Motor neuron (in vitro differentiated cells): ENCODE results near the gene CCNK. TPM values are rescaled to one million over a fixed set of nuclear protein-coding genes. Genes with fewer than 3 reads are reported as not detected.
A peak's percentile ranks its signal among the peaks of the same experiment; 100 is the strongest.

ENCODE experiments used
- ATAC-seq, 8 experiments: fragments of 200-7000 bp; cut with Tn5 transposase; replicated peaks in 6 of 8; 2 replicates each; pipeline ENCODE4 v1.8.0; 2021; ENCODE audit warnings: mild to moderate bottlenecking in 8 of 8, moderate library complexity in 8 of 8
- H3K27ac ChIP-seq, 2 donors: fragments of 250-450 bp; sonication (Bioruptor Pico); 2 replicates each; pipeline ENCODE4 v1.9.0; 2021; ENCODE audit warnings: antibody characterized with exemption in 2 of 2, mild to moderate bottlenecking in 2 of 2, moderate library complexity in 1 of 2
- H3K4me1 ChIP-seq, 2 donors: fragments of 250-450 bp; sonication (Bioruptor Pico); replicated peaks in 1 of 2; 2 replicates each; pipeline ENCODE4 v1.6.1; 2021; ENCODE audit warnings: antibody characterized with exemption in 2 of 2, mild to moderate bottlenecking in 2 of 2, moderate library complexity in 1 of 2
- H3K4me3 ChIP-seq, 5 donors: fragments of 250-450 bp; sonication (Bioruptor Pico); 2 replicates each; pipeline ENCODE4 v1.9.0; 2021; ENCODE audit warnings: antibody characterized with exemption in 5 of 5, mild to moderate bottlenecking in 5 of 5, moderate library complexity in 4 of 5
- WGBS, 10 experiments: fragments of 450-650 bp; shearing (Covaris generic); methylation state at CpG; one replicate each; pipeline ENCODE4 v1.0.0; 2022; 5-methylcytosine and 5-hydroxymethylcytosine counted together
- in situ Hi-C, 9 experiments: fragments of 400-800 bp; cut with MboI; loops; one replicate each; pipeline ENCODE4 v1.15.0; 2021; ENCODE audit warnings: low sequenced_read_pairs in 9 of 9, low pct_unique_long_range_greater_than_20kb in 2 of 9; ENCODE audit not compliant: unreplicated experiment in 9 of 9
- total RNA-seq, 8 experiments: library from RNA; unstranded; fragments of 300-600 nt; gene quantifications; 2 replicates each; pipeline versions ENCODE4 v1.2.3 to v1.2.4, GENCODE V29; 2022

The CCNK gene
- total RNA-seq, 8 experiments from 2014 or later: 12.5 to 51.8 (median 25.2) TPM

- in situ Hi-C loops: no loop called here
- Histone ChIP-seq H3K4me1 (peaks cover 5 to 8% of the 10 kb centered on the region in 2 donors), H3K4me3 (no peak overlapping the region), H3K27ac (no peak overlapping the region)
- WGBS, 10 experiments: 90 to 100% (median 94%) methylated on average over 1 to 7 of the region's 7 CpGs; no CpG with 5 or more reads in 2 of the 10 experiments
- no peak for ATAC-seq
These were observed 9.5 kb upstream of the CCNK start for GRCh38 chr14:99471731-99472130.

DNA sequence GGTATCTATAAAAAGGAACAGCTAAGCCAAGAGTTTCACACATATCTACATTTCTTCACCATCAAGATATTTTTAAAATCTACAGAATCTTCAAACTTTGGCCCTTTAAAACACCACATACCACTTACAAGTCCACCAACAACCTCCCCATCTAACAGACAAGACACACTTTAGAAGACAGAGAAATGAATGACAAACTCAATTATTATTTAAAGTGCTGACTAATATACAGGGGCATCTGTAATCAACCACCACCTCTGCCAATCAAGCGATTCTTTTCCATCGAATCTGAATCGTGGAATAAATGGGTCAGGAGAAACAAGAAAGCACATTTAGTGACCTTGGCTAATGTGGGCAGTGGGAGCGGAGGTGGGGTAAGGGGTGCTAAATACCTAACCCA, 8.3 kb upstream of the CCNK start:
- 41 to 100% (median 93%) methylated on average over 1 to 4 of the region's 4 CpGs; no CpG with 5 or more reads in 1 of the 10 experiments for WGBS, 10 experiments
- in situ Hi-C loops: no loop called here
- H3K4me1 ChIP-seq: peaks cover 5 to 8% of the 10 kb centered on the region in 2 donors
- H3K4me3 ChIP-seq: no peak overlapping the region
- ATAC-seq: no peak
- no peak overlapping the region for H3K27ac ChIP-seq

DNA sequence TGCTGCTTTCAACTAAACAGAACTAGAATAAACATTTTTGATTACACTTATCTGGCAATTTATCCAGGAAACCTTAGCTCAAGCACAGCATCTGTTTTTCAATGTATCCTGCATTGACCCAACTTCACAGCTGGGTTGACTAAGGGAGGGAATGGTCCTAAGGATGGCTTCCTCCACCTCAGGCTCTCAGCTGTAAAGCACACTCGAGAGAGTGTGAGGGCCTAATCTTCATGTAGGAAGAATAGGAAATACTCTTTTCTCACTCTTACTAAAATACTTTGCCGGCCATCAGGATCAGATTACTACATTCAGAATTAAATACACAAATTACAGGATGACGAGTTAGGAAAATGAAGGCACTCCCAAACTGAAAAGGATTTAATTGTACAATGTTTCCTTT, 7.8 kb upstream of the CCNK start:
- peak in 1 of 8 experiments; percentile 57 for ATAC-seq
- in situ Hi-C loops: no loop called here
- H3K4me1 ChIP-seq: peaks cover 5 to 8% of the 10 kb centered on the region in 2 donors
- no peak overlapping the region for H3K27ac ChIP-seq
- WGBS, 10 experiments: 29 to 94% (median 81%) methylated on average over 2 to 3 of the region's 3 CpGs; no CpG with 5 or more reads in 2 of the 10 experiments
- no peak overlapping the region for H3K4me3 ChIP-seq

DNA sequence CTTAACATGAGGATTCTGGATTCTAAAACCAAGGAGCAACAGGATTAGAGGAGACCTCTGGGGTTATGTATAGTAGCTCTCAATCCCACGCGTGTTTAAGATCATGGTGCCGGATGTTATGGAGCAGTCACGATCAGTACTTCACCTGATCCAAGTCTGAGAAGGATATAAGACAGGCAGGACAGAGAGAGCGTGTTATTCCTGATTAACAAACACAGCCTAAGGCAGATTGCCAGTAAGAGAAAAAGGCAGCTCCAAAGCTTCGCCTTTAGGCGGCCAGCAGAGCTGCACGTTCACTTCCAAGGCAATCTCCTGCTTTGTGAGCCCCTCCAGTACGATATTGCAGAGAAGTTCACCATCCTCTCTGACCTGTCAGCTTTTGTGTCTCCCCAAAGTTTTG, 6.0 kb upstream of the CCNK start:
- 66 to 100% (median 84%) methylated on average over 2 to 9 of the region's 9 CpGs; no CpG with 5 or more reads in 1 of the 10 experiments for WGBS, 10 experiments
- H3K27ac ChIP-seq: no peak overlapping the region
- ATAC-seq: peak in 2 of 8 experiments; percentile 6 to 26
- H3K4me3 ChIP-seq: no peak overlapping the region
- H3K4me1 ChIP-seq: peaks cover 11 to 15% of the 10 kb centered on the region in 2 donors
- in situ Hi-C loops: no loop called here

DNA sequence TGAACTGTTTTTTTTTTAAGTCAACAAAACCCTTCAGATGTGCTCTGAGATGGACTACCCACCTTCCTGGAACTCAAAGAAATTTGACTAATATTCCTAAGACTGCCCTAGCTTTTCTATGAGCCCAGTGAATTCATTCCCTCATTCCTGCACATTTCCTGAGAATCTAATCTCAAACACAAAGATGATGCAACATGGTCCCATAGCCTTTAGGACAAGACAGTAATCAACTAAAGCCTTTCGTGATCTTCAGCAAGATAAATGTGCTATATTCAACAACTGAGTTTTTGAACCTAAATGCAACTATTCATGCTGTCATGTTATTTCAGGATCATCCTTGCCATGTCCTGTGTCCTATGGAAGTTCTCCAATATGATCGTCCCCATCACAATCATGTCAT, 5.5 kb upstream of the CCNK start:
- peaks cover 11 to 15% of the 10 kb centered on the region in 2 donors for H3K4me1 ChIP-seq
- in situ Hi-C loops: no loop called here
- no peak overlapping the region for H3K27ac ChIP-seq
- H3K4me3 ChIP-seq: no peak overlapping the region
- 86 to 100% (median 92%) methylated on average over 1 to 2 of the region's 2 CpGs; no CpG with 5 or more reads in 3 of the 10 experiments for WGBS, 10 experiments
- ATAC-seq: no peak

DNA sequence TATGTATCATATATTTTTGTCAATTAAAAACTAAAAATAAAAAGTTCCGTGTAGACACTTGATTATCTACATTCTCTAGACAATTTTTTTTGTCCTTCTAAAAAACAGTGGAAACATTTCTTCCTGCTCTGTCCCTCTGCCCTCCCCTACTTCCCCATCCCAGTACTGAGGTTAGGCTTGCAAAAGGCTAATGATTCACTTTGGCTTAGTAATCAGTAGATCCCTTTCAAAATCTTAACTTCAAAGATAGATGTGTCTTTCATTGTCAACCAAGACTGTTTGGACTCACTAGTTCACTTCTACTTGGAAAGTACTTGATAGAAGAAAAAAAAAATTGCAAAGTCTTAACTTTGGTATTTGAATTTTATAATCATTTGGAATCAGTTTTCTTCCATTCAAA, 4.3 kb upstream of the CCNK start:
- in situ Hi-C loops: no loop called here
- Histone ChIP-seq H3K4me3 (no peak overlapping the region), H3K27ac (no peak overlapping the region), H3K4me1 (peaks cover 11 to 15% of the 10 kb centered on the region in 2 donors)
- WGBS, 10 experiments: 29 to 100% (median 59%) methylated on average over 1 of the region's 1 CpG
- ATAC-seq: no peak

DNA sequence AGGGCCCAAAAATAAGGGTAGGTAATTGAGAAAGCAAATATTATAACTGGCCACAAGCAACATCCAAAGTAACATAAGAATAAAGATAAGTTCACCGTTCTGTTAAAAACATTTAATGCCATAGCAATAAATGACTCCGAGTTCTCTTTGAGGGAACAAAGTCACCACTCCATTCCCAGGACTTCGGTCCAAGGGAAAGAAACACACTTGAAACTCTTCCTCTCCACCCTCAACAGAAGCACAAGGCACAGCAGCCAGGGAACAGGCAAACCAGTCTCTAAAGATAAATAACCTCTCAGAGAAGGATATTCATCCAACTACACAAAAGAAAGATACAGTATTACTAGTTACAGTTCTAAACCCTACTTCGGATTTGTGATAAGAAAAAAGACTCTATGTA, 3.1 kb upstream of the CCNK start:
- ATAC-seq: no peak
- H3K4me1 ChIP-seq: peaks cover 14 to 21% of the 10 kb centered on the region in 2 donors
- in situ Hi-C loops: no loop called here
- no peak overlapping the region for H3K27ac ChIP-seq
- WGBS, 10 experiments: 49 to 100% (median 84%) methylated on average over 1 to 4 of the region's 4 CpGs
- H3K4me3 ChIP-seq: no peak overlapping the region

- in situ Hi-C loops: no loop called here
- ATAC-seq: no peak
- Histone ChIP-seq H3K4me1 (peaks cover 14 to 23% of the 10 kb centered on the region in 2 donors), H3K27ac (no peak overlapping the region), H3K4me3 (peak overlapping the region; percentile 67 to 85 (median 83))
- 0 to 56% (median 17%) methylated on average over 4 to 17 of the region's 18 CpGs for WGBS, 10 experiments
These were observed 1.9 kb upstream of the CCNK start for GRCh38 chr14:99479160-99479905.

DNA sequence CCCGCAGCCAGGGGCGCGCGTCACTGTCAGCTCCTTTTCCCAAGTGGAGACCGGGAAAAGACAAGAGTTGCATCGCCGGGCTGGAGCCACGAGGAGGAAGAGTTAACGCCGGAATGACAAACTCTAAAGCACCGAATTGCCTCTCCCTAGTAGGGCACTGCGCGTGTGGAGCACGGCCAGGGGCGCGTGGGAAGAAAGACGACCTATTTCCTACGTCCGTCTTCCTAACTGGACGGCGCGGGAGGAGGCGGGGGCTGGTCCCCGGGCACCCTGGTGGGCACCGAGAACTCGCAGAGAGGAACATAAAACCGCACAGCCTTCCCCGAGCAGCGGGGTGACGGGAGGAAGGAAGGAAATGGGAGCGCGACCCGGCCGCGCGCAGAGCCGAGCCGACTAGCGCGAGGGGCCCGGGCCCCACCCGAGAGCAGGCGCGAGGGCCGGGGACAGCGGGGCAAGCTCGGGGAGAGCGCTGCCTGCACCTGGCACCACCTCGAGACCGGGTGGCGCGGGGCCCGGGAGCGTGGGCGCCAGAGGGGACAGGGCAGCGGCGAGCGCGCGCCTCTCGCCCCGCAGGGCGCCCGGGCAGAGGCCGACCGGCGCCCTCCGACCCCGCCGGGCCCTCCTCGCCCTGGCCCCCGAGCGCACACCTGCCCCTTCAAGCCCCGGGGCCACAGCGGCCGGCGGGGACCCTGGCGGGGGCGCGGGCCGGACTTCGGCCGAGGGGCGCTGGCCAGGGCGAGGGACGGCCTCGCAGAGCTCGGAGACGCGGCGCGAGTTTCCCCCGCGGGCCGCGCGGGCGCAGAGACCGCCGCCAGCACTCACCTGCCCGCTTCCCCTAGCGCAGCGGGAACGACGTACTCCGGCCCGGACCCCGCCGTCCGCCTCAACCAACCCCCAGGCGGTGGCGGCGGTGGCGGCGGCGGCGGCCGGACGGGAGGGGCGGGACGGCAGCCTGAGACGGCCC, 1.0 kb upstream of the CCNK start, which contains the start of gene SETD3:
Gene SETD3, minus strand, starts transcription at position 954 of the 964 bp plus-strand sequence. CDS start 15,054 bp downstream, outside the sequence.
- in situ Hi-C loops: no loop called here
- peak in 3 of 8 experiments; percentile 0 for ATAC-seq
- Histone ChIP-seq H3K4me3 (peak within 1 kb of the TSS; percentile 67 to 85 (median 83)), H3K4me1 (peaks cover 13 to 23% of the 10 kb centered on the region in 2 donors), H3K27ac (peak within 1 kb of the TSS; percentile 84 to 96)
- WGBS, 10 experiments: 0 to 8% (median 0%) methylated on average over 3 to 14 of the region's 122 CpGs; no CpG with 5 or more reads in 7 of the 10 experiments

DNA sequence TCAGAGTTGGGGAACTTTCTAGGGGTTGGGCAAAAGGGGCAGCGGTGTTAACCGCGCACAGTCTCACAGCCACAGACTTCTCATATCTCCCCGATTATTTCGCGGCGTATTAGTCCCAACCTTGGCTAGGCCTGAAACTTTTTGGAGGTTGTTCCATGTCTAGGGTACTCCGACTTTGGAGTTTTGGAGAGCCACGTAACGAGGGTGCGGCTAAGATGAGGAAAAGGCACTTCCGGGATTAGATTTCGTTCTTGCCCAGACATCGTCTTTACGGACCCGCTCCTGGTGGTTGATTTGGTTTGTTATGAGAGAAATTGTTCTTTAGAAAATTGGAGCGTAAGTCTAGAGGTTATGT, 513 bp downstream of the CCNK start:
- peak in 2 of 8 experiments; percentile 2 to 3 for ATAC-seq
- in situ Hi-C loops: no loop called here
- Histone ChIP-seq H3K27ac (peak overlapping the region; percentile 84 to 96), H3K4me3 (peak overlapping the region; percentile 67 to 85 (median 83)), H3K4me1 (peaks cover 7 to 19% of the 10 kb centered on the region in 2 donors)
- 0 to 2% (median 0%) methylated on average over 1 to 15 of the region's 17 CpGs; no CpG with 5 or more reads in 3 of the 10 experiments for WGBS, 10 experiments

GRCh38 chr14:99484106-99484505, 2.9 kb downstream of the CCNK start:
- in situ Hi-C loops: no loop called here
- Histone ChIP-seq H3K4me3 (no peak overlapping the region), H3K27ac (no peak overlapping the region), H3K4me1 (peaks cover 3 to 14% of the 10 kb centered on the region in 2 donors)
- 33 to 100% (median 65%) methylated on average over 1 to 2 of the region's 2 CpGs; no CpG with 5 or more reads in 2 of the 10 experiments for WGBS, 10 experiments
- no peak for ATAC-seq

GRCh38 chr14:99497341-99497740, 16.1 kb downstream of the CCNK start:
- whole genome bisulfite sequencing, 10 experiments: 77 to 100% (median 100%) methylated on average over 2 of the region's 2 CpGs; no CpG with 5 or more reads in 3 of the 10 experiments
- H3K4me1 ChIP-seq: no peaks in the 10 kb centered on the region
- no peak overlapping the region for H3K4me3 ChIP-seq
- no peak for ATAC-seq
- in situ Hi-C loops: no loop called here
- no peak overlapping the region for H3K27ac ChIP-seq

GRCh38 chr14:99497894-99498293, 16.7 kb downstream of the CCNK start:
- Histone ChIP-seq H3K4me1 (no peaks in the 10 kb centered on the region), H3K27ac (no peak overlapping the region), H3K4me3 (no peak overlapping the region)
- ATAC-seq: no peak
- in situ Hi-C loops: no loop called here
- 83 to 100% (median 100%) methylated on average over 1 to 3 of the region's 3 CpGs; no CpG with 5 or more reads in 1 of the 10 experiments for WGBS, 10 experiments
